Ovary (tissue), 3 donors: ENCODE results near the gene SLCO3A1.

ENCODE experiments used
- POLR2A ChIP-seq: fragments of 450-650 bp; IDR thresholded peaks from one replicate; pipeline ENCODE4 v1.6.1; 2017; ENCODE audit warnings: antibody characterized with exemption, mild to moderate bottlenecking, moderate library complexity
- TF ChIP-seq, protein P1 (sequence below), 3 donors: fragments of 450-650 bp in 2 of 3; fragments of 200-600 bp in 1 of 3; IDR thresholded peaks; one replicate each; pipeline versions ENCODE4 v1.5.1 to v1.8.0; 2016 to 2022; ENCODE audit warnings: antibody characterized with exemption in 3 of 3, mild to moderate bottlenecking in 1 of 3
- donor health status: DM: no; HTN: no; CAD: no.

DNA sequence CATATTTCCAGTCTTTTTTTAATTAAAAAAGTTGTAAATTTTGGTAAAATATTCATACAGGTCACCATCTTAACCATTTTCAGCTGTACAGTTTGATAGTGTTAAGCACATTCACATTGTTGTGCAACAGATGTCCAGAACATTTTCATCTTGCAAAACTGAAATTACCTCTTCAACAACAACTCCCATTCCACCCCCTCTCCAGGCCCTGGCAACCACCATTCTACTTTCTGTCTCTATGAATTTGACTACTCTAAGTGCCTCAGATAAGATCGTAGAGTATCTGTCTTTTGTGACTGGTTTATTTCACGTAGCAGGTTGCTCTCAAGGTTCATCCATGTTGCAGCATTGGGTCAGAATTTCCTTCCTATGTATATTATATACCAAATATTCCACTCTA lies 76.0 kb downstream of the SLCO3A1 start:
- no peak for TF ChIP-seq POLR2A
- TF ChIP-seq, protein P1, sequence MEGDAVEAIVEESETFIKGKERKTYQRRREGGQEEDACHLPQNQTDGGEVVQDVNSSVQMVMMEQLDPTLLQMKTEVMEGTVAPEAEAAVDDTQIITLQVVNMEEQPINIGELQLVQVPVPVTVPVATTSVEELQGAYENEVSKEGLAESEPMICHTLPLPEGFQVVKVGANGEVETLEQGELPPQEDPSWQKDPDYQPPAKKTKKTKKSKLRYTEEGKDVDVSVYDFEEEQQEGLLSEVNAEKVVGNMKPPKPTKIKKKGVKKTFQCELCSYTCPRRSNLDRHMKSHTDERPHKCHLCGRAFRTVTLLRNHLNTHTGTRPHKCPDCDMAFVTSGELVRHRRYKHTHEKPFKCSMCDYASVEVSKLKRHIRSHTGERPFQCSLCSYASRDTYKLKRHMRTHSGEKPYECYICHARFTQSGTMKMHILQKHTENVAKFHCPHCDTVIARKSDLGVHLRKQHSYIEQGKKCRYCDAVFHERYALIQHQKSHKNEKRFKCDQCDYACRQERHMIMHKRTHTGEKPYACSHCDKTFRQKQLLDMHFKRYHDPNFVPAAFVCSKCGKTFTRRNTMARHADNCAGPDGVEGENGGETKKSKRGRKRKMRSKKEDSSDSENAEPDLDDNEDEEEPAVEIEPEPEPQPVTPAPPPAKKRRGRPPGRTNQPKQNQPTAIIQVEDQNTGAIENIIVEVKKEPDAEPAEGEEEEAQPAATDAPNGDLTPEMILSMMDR (IDR thresholded peaks at IDR 0.05), result no peak
